ENCODE data around the gene PPP1R2.
A peak's percentile ranks its signal among the peaks of the same experiment; 100 is the strongest.

PPP1R2 gene

DNA sequence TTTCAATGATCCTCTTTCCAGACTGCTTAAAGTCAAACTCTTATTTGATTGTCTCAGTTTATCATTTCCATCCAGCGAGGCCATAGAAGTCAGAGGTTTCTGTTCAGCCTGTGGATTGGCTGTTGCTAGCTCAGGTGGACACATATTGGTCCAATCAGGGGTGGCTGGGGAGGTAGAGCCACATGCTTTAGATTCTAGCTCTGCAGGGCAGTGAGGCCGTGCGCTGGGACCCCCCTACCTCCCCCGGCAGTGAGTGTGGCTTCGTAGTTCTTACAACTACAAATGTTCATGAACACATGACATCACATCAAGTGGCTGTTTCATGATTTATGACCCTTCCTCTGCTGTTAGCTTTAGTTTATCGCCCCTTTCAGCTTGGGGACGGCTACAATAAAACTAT, 22.6 kb upstream of the PPP1R2 start:
- TF ChIP-seq TCF12 (IDR thresholded peaks at IDR 0.05; ENCODE audit: low read depth), result no peak
- TF ChIP-seq, protein P1, sequence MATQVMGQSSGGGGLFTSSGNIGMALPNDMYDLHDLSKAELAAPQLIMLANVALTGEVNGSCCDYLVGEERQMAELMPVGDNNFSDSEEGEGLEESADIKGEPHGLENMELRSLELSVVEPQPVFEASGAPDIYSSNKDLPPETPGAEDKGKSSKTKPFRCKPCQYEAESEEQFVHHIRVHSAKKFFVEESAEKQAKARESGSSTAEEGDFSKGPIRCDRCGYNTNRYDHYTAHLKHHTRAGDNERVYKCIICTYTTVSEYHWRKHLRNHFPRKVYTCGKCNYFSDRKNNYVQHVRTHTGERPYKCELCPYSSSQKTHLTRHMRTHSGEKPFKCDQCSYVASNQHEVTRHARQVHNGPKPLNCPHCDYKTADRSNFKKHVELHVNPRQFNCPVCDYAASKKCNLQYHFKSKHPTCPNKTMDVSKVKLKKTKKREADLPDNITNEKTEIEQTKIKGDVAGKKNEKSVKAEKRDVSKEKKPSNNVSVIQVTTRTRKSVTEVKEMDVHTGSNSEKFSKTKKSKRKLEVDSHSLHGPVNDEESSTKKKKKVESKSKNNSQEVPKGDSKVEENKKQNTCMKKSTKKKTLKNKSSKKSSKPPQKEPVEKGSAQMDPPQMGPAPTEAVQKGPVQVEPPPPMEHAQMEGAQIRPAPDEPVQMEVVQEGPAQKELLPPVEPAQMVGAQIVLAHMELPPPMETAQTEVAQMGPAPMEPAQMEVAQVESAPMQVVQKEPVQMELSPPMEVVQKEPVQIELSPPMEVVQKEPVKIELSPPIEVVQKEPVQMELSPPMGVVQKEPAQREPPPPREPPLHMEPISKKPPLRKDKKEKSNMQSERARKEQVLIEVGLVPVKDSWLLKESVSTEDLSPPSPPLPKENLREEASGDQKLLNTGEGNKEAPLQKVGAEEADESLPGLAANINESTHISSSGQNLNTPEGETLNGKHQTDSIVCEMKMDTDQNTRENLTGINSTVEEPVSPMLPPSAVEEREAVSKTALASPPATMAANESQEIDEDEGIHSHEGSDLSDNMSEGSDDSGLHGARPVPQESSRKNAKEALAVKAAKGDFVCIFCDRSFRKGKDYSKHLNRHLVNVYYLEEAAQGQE (IDR thresholded peaks at IDR 0.05; ENCODE audit: low read depth), result no peak
- TF ChIP-seq, protein P2, sequence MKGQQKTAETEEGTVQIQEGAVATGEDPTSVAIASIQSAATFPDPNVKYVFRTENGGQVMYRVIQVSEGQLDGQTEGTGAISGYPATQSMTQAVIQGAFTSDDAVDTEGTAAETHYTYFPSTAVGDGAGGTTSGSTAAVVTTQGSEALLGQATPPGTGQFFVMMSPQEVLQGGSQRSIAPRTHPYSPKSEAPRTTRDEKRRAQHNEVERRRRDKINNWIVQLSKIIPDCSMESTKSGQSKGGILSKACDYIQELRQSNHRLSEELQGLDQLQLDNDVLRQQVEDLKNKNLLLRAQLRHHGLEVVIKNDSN (IDR thresholded peaks at IDR 0.05), result peak; percentile 48; the same call in 1 of the 2 replicates
- TF ChIP-seq TAF1 (IDR thresholded peaks at IDR 0.05; ENCODE audit: low read depth), result no peak

DNA sequence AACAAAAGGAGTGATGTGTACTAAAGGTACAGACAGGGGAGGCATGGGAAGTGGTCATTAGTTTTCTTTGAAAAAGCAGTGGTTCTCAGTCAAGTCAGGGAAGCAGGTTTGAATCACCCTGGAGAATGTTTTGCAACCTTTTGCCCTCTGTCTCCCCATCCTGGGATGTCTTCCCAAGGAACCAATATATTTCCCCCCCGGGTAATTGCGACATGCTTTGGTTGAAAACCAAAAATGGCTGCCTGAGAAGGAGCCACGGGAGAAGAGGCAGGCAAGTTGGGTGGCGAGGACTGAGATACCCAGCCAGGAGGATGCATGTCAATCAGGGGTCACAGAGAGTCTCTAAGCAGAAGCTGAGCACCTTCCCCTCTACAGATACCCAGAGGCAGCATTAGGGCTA, 20.2 kb upstream of the PPP1R2 start:
- TF ChIP-seq TAF1 (IDR thresholded peaks at IDR 0.05; ENCODE audit: low read depth) (no peak), TCF12 (IDR thresholded peaks at IDR 0.05; ENCODE audit: low read depth) (no peak), ZBTB7A (IDR thresholded peaks at IDR 0.05; ENCODE audit: low read depth) (no peak), NFIC (IDR thresholded peaks at IDR 0.05) (no peak), YY1 (IDR thresholded peaks at IDR 0.05; ENCODE audit: low read depth) (no peak), FOXM1 (IDR thresholded peaks at IDR 0.05; ENCODE audit: borderline replicate concordance, low read depth) (no peak), TEAD4 (IDR thresholded peaks at IDR 0.05) (no peak), EGR1 (IDR thresholded peaks at IDR 0.05) (no peak), CREB1 (IDR thresholded peaks at IDR 0.05; ENCODE audit: low read depth) (no peak)
- TF ChIP-seq, protein P2 (IDR thresholded peaks at IDR 0.05), result no peak
- TF ChIP-seq, protein P3, sequence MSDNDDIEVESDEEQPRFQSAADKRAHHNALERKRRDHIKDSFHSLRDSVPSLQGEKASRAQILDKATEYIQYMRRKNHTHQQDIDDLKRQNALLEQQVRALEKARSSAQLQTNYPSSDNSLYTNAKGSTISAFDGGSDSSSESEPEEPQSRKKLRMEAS (IDR thresholded peaks at IDR 0.05), result no peak
- TF ChIP-seq, protein P1 (IDR thresholded peaks at IDR 0.05; ENCODE audit: low read depth), result no peak

DNA sequence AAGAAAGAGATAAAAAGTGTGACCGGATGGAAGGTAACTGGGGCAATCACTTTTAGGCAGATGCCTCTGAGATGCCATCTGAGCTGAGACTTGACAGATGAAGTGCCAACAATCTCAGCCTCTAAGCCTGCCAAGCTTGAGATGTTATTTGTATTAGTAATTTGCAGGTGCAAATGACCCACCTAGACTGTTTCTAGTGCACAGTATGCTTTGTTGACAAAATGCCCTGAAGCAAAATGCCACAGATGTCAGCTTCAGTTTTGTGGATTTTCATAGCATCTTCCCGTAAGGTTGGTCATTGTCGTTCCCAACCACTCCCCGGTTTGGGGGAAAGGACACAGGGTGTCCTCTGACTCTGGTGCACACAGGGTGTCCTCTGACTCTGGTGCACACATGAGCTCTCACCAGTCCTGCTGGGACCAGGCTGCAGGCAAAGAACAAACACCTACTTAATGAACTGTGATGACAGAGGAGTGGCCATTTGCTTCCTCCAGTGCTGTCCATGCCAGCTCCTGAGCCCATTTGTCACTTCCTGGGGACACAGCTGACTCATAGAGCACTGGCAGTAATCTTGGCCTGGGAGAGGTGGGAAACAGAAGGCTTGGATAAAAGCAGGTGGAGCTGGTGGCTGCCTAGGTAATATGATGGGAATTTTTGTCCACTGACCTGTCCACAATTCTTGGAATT, 16.7 kb upstream of the PPP1R2 start:
- TF ChIP-seq EGR1 (IDR thresholded peaks at IDR 0.05), result no peak
- TF ChIP-seq EP300 (IDR thresholded peaks at IDR 0.05; ENCODE audit: borderline replicate concordance), result peak; percentile 17; the same call in 1 of the 2 replicates
- no peak for TF ChIP-seq RAD21 (IDR thresholded peaks at IDR 0.05; ENCODE audit: low read depth)
- no peak for TF ChIP-seq ZBTB7A (IDR thresholded peaks at IDR 0.05; ENCODE audit: low read depth)
- peak; percentile 56; the same call in 1 of the 2 replicates for TF ChIP-seq NFIC (IDR thresholded peaks at IDR 0.05)
- peak; percentile 58 for TF ChIP-seq TCF12 (IDR thresholded peaks at IDR 0.05; ENCODE audit: low read depth)
- TF ChIP-seq YY1 (IDR thresholded peaks at IDR 0.05; ENCODE audit: low read depth), result 0 out of 2 replicates have a peak, but pooled peaks have one; percentile 22

DNA sequence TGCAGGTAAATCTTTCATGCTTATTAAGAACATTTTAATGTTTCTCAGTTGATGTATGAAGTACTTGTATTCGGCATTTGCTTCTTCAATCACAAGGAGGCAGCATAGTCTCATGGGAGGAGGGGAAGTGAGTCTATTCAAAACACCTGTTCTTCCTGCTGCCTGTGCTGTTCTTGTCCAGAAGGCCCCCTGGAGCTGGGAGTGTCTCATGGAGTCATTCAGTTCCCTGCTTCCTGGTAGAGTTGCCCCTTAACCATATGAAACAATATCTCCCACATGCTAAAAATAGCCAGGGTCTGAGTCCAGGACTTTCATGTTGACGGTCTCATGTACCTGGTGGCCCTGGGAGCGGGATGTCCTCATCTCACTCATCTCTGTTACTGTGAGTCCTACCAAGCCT, 15.5 kb upstream of the PPP1R2 start:
- TF ChIP-seq TCF12 (IDR thresholded peaks at IDR 0.05; ENCODE audit: low read depth), result 0 out of 2 replicates have a peak, but pooled peaks have one; percentile 46
- TF ChIP-seq TAF1 (IDR thresholded peaks at IDR 0.05; ENCODE audit: low read depth), result no peak
- peak; percentile 98 for TF ChIP-seq RAD21 (IDR thresholded peaks at IDR 0.05; ENCODE audit: low read depth)

DNA sequence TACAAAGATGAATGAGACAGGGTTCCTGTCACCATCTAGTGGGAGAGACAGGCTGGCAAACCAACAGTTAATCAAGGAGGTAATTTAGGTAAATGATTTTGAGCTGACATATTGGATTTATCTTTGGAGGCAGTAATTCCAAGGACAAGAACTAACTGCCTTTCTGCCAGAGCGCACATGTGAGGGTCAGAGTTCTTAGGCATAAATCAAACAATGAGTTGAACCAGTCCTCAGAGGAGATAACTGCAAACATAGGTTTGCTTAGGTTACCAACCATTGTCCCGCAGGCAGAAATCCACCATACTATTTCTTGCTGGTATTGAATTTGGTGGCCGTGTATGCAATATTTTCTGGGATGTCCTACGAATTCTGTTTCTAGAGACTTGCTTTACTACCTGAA, 14.2 kb upstream of the PPP1R2 start:
- no peak for TF ChIP-seq NFIC (IDR thresholded peaks at IDR 0.05)
- TF ChIP-seq YY1 (IDR thresholded peaks at IDR 0.05; ENCODE audit: low read depth), result no peak
- TF ChIP-seq EP300 (IDR thresholded peaks at IDR 0.05; ENCODE audit: borderline replicate concordance), result no peak
- TF ChIP-seq, protein P1 (IDR thresholded peaks at IDR 0.05; ENCODE audit: low read depth), result no peak
- no peak for TF ChIP-seq ZBTB7A (IDR thresholded peaks at IDR 0.05; ENCODE audit: low read depth)
- TF ChIP-seq, protein P2 (IDR thresholded peaks at IDR 0.05), result no peak
- TF ChIP-seq TAF1 (IDR thresholded peaks at IDR 0.05; ENCODE audit: low read depth), result no peak
- TF ChIP-seq CEBPB (IDR thresholded peaks at IDR 0.05), result no peak
- no peak for TF ChIP-seq CREB1 (IDR thresholded peaks at IDR 0.05; ENCODE audit: low read depth)
- TF ChIP-seq EGR1 (IDR thresholded peaks at IDR 0.05), result no peak
- TF ChIP-seq FOXM1 (IDR thresholded peaks at IDR 0.05; ENCODE audit: borderline replicate concordance, low read depth), result no peak
- no peak for TF ChIP-seq TCF12 (IDR thresholded peaks at IDR 0.05; ENCODE audit: low read depth)
- TF ChIP-seq, protein P3 (IDR thresholded peaks at IDR 0.05), result no peak
- no peak for TF ChIP-seq TEAD4 (IDR thresholded peaks at IDR 0.05)
